SU-DHL-6 (cell line): Measurements from ENCODE around the gene C1orf50.

Source experiments
- CTCF ChIP-seq: fragments of 200-600 bp; sonication (generic); IDR thresholded peaks from one replicate; pipeline ENCODE4 v1.5.1; 2017; ENCODE audit warnings: antibody characterized with exemption, mild to moderate bottlenecking, low read length, moderate library complexity; ENCODE audit not compliant: insufficient read depth, poor library complexity, severe bottlenecking
- EZH2phosphoT487 ChIP-seq: fragments of 200-600 bp; sonication (generic), shearing (Covaris generic); conservative IDR thresholded peaks from 2 replicates; pipeline ENCODE4 v1.6.1; 2018; ENCODE audit warnings: mild to moderate bottlenecking, antibody characterized with exemption, low read length, moderate library complexity, mixed read lengths

GRCh38 chr1:42742617-42743316 is 24.3 kb upstream of the C1orf50 start:
- TF ChIP-seq CTCF (no peak), EZH2phosphoT487 (no peak)
